SU-DHL-6 (cell line): ENCODE measurements around the gene IP6K2.

Source experiments
- H2AFZ ChIP-seq: fragments of 200-600 bp; sonication (generic); 2 replicates; pipeline ENCODE4 v1.6.1; 2014; ENCODE audit warnings: low read depth, mild to moderate bottlenecking, moderate library complexity, mixed read lengths, antibody characterized with exemption, low read length; ENCODE audit not compliant: severe bottlenecking
- H3F3A ChIP-seq: fragments of 200-600 bp; shearing (Covaris generic); 2 replicates; pipeline ENCODE4 v1.6.0; 2016; ENCODE audit warnings: antibody characterized with exemption, mild to moderate bottlenecking; ENCODE audit not compliant: insufficient read depth
- H3K27ac ChIP-seq: fragments of 200-600 bp; sonication (generic); 2 replicates; pipeline ENCODE4 v1.5.1; 2016; ENCODE audit warnings: low read depth, mild to moderate bottlenecking, low read length, moderate library complexity, mixed read lengths
- H3K27me3 ChIP-seq: fragments of 200-600 bp; sonication (generic), shearing (Covaris generic); 2 replicates; pipeline ENCODE4 v1.6.0; 2014; ENCODE audit warnings: mild to moderate bottlenecking, low read length
- H3K36me3 ChIP-seq: fragments of 200-600 bp; sonication (generic); 2 replicates; pipeline ENCODE4 v1.6.1; 2014; ENCODE audit warnings: mild to moderate bottlenecking, low read length, mixed read lengths
- H3K4me2 ChIP-seq: fragments of 300-600, 200-600 bp; shearing (Covaris generic), sonication (generic); 2 replicates; pipeline ENCODE4 v1.6.0; 2014; ENCODE audit warnings: low read length, low read depth, mild to moderate bottlenecking; ENCODE audit not compliant: poor library complexity, severe bottlenecking
- H3K4me3 ChIP-seq: fragments of 200-600 bp; sonication (generic); 2 replicates; pipeline ENCODE4 v1.5.1; 2014; ENCODE audit warnings: antibody characterized with exemption, low read length, mild to moderate bottlenecking, mixed read lengths; ENCODE audit not compliant: insufficient read depth, poor library complexity, severe bottlenecking
- H3K79me2 ChIP-seq: fragments of 200-600 bp; sonication (generic); 2 replicates; pipeline ENCODE4 v1.6.1; 2014; ENCODE audit warnings: mild to moderate bottlenecking, low read length, moderate library complexity; ENCODE audit not compliant: insufficient read depth
- H3K9ac ChIP-seq: fragments of 200-600 bp; sonication (generic); 2 replicates; pipeline ENCODE4 v1.7.0; 2014; ENCODE audit warnings: mild to moderate bottlenecking, low read length
- H3K9me2 ChIP-seq: fragments of 200-600 bp; sonication (generic); replicated peaks from 2 replicates; pipeline ENCODE4 v1.6.1; 2014; ENCODE audit warnings: low read length; ENCODE audit not compliant: insufficient read depth
- H3K9me3 ChIP-seq: fragments of 200-600 bp; sonication (generic); 2 replicates; pipeline ENCODE4 v1.6.1; 2014; ENCODE audit warnings: low read length, mixed read lengths; ENCODE audit not compliant: insufficient read depth
- H4K20me1 ChIP-seq: fragments of 200-600 bp; sonication (generic); 2 replicates; pipeline ENCODE4 v1.6.1; 2014; ENCODE audit warnings: low read depth, mild to moderate bottlenecking, antibody characterized with exemption, low read length, moderate library complexity, mixed read lengths
- EZH2phosphoT487 ChIP-seq: fragments of 200-600 bp; sonication (generic), shearing (Covaris generic); conservative IDR thresholded peaks from 2 replicates; pipeline ENCODE4 v1.6.1; 2018; ENCODE audit warnings: mild to moderate bottlenecking, antibody characterized with exemption, low read length, moderate library complexity, mixed read lengths
- TF ChIP-seq, protein P1 (sequence below): fragments of 200-600 bp; sonication (generic); IDR thresholded peaks from one replicate; pipeline ENCODE4 v1.5.1; 2017; ENCODE audit warnings: antibody characterized with exemption, mild to moderate bottlenecking, low read length, moderate library complexity; ENCODE audit not compliant: insufficient read depth, poor library complexity, severe bottlenecking

Gene IP6K2

DNA sequence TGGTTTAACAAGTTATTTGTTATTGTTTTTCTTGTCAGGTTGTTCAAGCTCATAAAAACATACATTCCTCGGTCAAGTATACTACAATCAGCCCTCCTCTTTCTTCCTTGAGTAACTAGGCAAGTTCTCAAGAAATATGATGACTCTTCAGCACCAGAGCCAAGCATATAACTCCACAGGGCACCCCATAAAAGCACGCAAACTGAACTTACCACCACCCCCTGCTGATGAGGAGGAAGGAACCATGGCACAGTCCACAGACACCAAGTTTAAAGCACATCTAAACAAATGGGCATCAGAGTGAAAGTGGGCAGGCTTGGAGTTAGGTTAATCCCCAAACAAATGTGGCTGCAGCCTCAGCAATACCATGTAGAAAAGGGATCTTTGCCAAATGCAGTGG lies 5.3 kb downstream of the IP6K2 start:
- no peak overlapping the region for H3K4me3 ChIP-seq
- peaks cover 98% of the 10 kb centered on the region for H3K79me2 ChIP-seq
- H2AFZ ChIP-seq, result no peak overlapping the region
- peaks cover 5% of the 10 kb centered on the region; the same call in 1 of the 2 replicates for H4K20me1 ChIP-seq
- no peak overlapping the region for H3K9ac ChIP-seq
- no peaks in the 10 kb centered on the region for H3K9me3 ChIP-seq
- H3K36me3 ChIP-seq, result peaks cover 10% of the 10 kb centered on the region; the same call in 1 of the 2 replicates
- H3K27me3 ChIP-seq, result no peaks in the 10 kb centered on the region
- H3F3A ChIP-seq, result 0 out of 2 replicates have a peak, but pooled peaks cover 6% of the 10 kb centered on the region
- no peak for TF ChIP-seq EZH2phosphoT487
- TF ChIP-seq, protein P1, sequence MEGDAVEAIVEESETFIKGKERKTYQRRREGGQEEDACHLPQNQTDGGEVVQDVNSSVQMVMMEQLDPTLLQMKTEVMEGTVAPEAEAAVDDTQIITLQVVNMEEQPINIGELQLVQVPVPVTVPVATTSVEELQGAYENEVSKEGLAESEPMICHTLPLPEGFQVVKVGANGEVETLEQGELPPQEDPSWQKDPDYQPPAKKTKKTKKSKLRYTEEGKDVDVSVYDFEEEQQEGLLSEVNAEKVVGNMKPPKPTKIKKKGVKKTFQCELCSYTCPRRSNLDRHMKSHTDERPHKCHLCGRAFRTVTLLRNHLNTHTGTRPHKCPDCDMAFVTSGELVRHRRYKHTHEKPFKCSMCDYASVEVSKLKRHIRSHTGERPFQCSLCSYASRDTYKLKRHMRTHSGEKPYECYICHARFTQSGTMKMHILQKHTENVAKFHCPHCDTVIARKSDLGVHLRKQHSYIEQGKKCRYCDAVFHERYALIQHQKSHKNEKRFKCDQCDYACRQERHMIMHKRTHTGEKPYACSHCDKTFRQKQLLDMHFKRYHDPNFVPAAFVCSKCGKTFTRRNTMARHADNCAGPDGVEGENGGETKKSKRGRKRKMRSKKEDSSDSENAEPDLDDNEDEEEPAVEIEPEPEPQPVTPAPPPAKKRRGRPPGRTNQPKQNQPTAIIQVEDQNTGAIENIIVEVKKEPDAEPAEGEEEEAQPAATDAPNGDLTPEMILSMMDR, result no peak
- no peak overlapping the region for H3K4me2 ChIP-seq
- H3K9me2 ChIP-seq, result no peaks in the 10 kb centered on the region
- no peak overlapping the region for H3K27ac ChIP-seq

DNA sequence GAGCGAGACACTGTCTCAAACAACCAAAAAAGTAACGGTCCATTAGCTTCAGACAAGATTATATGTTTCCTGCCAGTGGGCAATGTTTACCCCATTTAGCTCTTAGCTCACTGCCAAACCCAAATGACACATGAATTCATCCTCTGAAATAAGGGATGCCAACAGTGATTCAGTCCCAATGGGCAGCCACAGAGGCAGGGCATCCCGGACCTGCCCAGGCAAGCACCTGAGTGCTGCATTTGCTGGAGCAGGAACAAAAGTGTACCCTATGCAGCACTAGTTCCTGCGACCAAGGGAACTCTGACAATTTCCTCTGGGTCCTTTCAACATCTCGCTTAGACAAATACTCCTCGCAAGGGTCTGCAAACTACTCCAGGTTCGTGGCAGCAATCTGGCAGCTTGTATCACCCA lies 8.0 kb downstream of the IP6K2 start:
- H3K9ac ChIP-seq, result no peak overlapping the region
- H4K20me1 ChIP-seq, result peaks cover 5% of the 10 kb centered on the region; the same call in 1 of the 2 replicates
- no peaks in the 10 kb centered on the region for H3K9me2 ChIP-seq
- no peak overlapping the region for H2AFZ ChIP-seq
- H3K79me2 ChIP-seq, result peaks cover 97% of the 10 kb centered on the region
- H3K27me3 ChIP-seq, result no peaks in the 10 kb centered on the region
- H3K9me3 ChIP-seq, result no peaks in the 10 kb centered on the region
- H3K4me3 ChIP-seq, result no peak overlapping the region
- H3K36me3 ChIP-seq, result peaks cover 6% of the 10 kb centered on the region; the same call in 1 of the 2 replicates
- TF ChIP-seq, protein P1, result no peak
- TF ChIP-seq EZH2phosphoT487, result no peak
- no peak overlapping the region for H3K4me2 ChIP-seq
- H3F3A ChIP-seq, result 0 out of 2 replicates have a peak, but pooled peaks cover 6% of the 10 kb centered on the region
- peak overlapping the region; percentile 31; the same call in 1 of the 2 replicates for H3K27ac ChIP-seq

DNA sequence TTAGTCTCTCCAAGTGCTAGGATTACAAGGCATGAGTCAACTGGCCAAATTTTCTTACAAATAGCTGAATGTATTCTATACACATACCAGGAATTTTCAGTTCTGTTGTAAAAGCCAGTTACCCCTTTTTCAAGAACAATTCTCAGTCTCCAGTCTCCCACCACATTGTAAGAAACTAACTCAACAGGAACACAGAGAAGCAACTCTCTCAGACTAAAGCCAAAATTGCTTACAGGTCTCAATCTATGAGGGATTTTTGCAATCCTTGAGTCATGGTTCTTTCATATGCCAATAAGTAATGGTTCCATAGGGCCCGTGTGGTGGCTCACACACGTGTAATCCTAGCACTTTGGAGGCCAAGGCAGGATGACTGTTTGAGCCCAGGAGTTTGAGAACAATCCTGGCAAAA lies 8.5 kb downstream of the IP6K2 start:
- 0 out of 2 replicates have a peak, but pooled peaks cover 6% of the 10 kb centered on the region for H3F3A ChIP-seq
- H4K20me1 ChIP-seq, result peaks cover 5% of the 10 kb centered on the region; the same call in 1 of the 2 replicates
- no peaks in the 10 kb centered on the region for H3K27me3 ChIP-seq
- no peaks in the 10 kb centered on the region for H3K9me2 ChIP-seq
- H3K4me3 ChIP-seq, result no peak overlapping the region
- peaks cover 6% of the 10 kb centered on the region; the same call in 1 of the 2 replicates for H3K36me3 ChIP-seq
- no peak overlapping the region for H3K4me2 ChIP-seq
- H2AFZ ChIP-seq, result no peak overlapping the region
- H3K27ac ChIP-seq, result no peak overlapping the region
- H3K9me3 ChIP-seq, result no peaks in the 10 kb centered on the region
- no peak for TF ChIP-seq EZH2phosphoT487
- TF ChIP-seq, protein P1, result no peak
- H3K79me2 ChIP-seq, result peaks cover 96% of the 10 kb centered on the region
- H3K9ac ChIP-seq, result no peak overlapping the region
